GM18526 (cell line): ENCODE measurements around the gene MYADML2.

Experiments used
- POLR2A ChIP-seq: IDR thresholded peaks from 3 replicates; pipeline ENCODE4 v1.6.1; 2011; ENCODE audit not compliant: insufficient read length; ENCODE audit errors: extremely low read depth

MYADML2 gene

DNA sequence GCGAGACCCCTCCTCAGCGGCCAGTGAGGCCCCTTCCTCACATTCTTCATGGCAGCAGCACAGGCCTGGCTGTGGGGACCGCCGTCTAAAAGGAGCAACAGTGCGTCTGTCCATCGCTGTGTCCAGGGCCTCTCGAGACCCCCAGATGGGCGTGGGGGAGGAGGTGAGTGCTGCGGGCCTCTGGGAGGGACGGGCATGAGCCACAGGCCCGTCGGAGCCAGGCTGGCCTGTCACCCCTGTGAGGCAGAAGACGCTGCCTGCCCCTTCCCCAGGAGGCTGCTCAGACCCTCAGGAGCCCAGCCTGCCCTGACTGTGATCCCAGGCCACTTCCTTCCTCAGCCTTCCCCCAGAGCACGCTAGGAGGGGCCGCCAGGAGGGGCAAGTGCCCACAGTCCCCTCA lies 7.8 kb downstream of the MYADML2 start:
- TF ChIP-seq POLR2A: no peak

DNA sequence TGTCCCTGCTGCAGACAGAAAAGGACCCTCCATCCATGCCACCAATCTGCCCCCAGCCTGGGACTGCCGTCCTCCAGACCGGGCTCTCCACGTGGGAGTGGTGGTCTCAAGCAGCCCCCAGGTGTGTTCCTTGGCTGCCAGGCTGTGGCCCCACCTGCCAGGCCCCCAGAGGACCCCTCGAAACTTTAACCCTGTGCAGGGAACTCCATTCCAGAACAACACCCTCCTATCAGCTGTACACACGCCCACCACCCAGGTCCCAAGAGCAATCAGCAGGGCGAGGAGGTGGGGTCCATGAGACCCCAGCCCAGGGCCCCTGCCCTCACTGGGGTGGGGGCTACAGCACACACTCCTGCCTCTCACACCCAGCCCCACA lies 11.3 kb downstream of the MYADML2 start:
- no peak for TF ChIP-seq POLR2A

DNA sequence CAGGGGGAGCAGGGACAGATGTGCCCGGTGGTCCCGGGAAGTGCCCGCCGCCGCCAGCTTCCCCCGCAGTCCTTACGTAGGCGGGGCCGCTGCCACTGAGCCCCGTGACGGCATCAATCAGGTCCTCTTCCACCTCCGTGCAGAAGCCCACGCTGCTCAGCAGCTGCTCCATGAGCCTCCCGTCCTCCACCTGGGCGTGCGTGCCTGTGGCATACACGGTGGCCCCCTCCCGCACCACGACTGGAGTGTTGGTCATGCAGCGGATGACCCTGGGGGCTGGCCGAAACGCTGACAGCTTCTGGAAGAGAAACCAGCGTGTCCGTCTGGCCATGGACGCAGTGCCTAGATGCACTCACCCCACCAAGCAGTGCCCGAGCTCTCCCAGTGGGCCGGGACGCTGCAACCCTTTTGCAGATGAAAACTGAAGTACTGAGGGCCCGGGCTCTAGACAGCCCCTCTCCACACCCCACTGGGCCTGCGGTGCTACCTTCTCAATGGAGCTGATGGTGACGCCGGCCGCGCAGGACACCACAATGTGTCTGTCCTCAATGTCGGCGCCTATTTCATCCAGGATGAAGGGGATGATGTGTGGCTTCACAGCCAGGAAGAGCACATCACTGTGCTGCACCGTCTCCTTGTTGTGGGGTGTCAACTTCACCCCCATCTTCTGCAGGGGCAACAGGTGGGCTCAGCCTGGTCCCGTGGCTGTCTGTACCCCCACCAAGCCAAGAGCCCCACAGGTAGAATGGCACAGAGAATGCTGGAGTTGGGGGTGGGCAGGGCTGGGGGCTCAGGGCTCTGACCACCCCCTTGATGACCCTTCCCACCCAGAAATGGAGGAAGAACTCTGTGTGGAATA lies 12.0 kb downstream of the MYADML2 start:
- no peak for TF ChIP-seq POLR2A

DNA sequence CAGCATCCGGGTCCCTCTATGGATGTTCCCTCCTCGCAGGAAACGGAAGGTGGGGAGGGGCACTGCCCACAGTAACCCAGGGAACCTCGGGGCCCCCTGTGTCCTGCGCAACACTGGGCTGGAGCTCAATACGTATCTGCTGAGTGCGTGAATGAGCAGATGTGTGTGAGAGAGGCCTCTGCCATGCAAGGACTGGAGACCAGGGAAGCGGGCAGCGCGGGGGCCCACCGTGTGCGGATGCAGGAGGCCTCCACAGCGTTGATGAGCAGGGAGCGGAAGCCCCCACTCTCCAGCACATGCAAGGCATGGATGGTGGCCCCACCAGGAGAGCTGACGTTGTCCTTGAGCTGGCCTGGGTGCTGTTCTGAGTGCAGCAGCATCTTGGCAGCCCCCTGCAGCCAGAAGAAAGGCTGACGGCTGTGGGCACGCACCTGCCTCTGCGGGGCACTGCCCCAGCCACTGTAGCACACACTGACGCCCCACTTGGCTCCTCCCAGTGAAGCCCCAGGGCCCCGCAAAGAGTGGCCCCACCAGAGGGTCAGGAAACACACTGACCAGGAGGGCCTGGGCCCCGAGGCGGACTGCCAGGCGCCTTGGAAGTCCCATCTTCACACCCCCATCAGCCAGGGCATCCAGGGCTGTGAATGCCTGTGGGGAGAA lies 12.8 kb downstream of the MYADML2 start:
- TF ChIP-seq POLR2A: no peak

DNA sequence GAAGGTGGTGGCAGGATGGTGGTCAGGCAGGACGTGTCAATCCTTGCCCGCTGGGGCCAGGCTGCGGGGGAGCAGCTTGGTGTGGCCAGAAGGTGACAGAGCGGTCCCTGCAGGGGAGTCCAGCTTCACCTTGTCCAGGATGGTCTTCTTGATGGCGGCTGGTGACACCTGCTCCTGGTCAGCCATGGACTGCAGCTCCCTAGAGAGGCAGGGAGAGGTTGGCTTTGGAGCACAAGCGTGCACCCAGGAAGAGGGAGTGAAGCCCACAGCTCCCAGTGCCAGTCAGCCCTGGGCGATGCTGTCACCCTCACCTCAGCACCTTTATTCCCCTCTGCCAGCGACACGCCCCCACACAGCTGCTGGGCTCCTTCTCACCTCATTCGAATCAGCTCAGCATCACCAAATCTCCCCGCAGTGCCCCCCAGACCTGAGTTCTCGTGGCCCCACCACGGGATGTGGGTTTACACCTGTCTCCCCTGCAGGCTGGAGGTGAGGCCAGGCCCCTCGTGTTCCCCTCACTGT lies 13.8 kb downstream of the MYADML2 start:
- no peak for TF ChIP-seq POLR2A

DNA sequence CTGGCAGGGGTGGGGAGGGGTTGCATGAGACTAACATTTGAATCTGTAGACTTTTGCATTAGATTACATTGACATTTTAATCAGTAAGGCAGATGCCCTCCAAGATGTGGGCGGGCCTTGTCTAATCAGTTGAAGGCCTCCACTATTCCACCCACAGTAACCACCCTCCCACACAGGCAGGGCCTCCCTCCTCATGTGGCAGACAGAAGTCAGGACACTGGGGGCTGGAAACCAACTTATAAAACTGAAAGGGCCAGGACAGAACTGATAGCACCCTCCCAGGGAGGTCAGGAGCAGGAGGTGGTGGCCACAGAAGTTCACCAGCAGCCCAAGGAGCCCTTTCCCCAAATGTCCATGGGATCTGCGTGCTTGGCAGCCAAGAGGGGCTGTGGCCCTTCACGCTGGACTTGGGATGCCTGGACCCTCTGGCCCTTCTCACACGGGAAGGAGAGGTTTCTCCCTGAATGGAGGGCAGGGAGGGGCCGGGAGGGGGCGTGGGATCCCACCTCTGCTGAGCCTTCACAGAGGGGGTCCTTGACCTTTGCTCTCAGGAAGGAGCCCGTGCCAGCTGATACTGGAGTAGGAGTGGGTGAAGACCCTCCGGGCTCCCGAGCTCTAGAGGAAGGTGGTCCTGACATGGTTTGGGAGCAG lies 14.6 kb downstream of the MYADML2 start:
- no peak for TF ChIP-seq POLR2A

DNA sequence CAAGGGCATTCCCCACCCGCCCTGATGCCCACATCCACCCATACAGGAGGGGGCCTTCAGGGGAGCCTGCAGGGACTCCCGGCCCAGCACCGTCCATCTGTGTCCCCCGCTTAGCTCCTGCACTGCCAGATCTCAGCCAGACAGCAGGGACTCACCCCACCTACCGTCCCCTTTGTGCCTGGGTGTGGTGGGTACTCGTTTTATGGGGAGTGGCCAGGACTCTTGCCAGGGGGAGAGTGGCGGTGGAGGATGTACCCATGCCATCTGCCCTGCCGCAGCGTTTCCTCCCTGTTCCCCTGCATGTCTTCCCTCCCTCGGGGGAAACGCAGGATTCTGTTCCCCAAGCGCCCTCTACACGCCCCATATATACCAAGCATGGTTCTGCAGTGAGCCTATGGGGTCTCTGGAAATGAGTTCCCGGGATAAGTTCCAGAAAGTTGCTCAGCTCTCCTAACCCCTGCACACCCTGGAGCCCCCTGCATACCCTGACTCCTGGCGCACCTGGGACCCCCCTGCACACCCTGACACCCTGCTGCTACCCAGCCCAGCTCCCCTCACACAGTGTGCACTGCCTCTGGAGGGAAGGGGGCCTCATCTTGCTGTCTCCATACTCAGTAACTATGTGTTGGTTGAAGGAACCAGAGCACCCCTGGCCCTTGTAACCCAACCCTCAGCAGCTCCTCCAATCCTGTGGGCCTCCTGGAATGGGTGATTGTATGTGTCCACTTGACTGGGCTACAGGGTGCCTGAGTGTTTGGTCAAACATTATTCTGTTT lies 15.3 kb downstream of the MYADML2 start:
- no peak for TF ChIP-seq POLR2A

DNA sequence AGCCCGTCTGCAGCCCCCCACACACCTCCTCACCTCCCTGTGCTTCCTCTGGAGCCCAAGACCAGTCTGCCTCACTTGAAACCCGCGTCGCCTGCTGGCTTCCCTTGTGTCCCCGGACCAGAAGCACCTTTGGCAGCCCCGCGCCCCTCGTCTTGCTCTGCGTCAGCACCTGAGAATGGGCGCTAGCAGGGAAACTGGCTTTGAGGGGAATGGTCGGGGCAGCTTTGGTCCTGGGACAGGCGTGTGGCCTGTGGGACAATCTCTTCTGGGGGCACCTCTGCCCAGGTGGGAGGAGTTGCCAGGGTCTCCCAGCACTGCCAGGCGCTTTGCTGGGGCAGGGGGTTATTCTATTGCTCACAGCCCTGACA lies 15.9 kb downstream of the MYADML2 start:
- TF ChIP-seq POLR2A: no peak

DNA sequence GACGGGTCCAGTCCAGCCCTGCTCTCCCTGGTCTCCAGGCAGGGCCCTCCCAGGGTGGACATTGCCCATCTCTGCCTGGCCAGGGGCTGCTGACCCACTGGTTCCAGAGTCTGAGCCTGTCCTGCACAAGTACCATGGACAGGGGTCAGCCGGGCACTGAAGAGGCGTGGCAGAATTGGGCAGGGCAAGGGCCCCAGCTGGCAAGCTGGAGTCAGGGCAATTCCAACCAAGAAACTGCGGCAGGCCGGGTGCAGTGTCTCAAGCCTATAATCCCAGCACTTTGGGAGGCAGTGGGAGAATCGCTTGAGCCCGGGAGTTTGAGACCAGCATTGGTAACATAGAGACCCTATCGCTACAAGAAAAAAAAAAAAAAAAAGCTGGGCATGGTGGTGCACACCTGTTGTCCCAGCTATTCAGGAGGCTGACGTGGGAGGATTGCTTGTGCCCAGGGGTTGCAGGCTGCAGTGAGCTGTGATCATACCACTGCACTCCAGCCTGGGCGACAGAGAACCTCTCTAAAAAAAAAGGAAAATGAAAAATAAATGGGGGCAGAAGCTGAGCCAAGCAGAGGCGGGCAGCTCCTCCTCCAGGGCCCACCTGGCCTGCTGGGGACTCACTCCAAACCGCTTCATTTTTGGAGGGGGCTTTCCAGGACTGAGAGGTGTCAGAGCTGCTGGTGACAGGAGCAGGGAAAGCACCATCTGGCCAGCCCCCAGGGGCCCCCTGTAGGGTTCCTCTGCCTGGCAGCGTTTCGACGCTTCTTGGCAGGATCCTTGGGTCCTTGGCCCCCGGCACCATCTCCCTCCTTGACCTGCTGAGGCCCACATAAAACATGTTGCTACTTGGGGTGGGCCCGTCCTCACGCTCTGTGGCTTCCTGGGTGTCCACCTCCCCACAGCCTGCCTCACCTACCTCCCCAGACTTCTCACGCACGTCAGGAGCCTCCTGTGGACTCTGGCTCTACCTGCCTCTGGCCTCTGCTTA lies 16.6 kb downstream of the MYADML2 start:
- TF ChIP-seq POLR2A: no peak

DNA sequence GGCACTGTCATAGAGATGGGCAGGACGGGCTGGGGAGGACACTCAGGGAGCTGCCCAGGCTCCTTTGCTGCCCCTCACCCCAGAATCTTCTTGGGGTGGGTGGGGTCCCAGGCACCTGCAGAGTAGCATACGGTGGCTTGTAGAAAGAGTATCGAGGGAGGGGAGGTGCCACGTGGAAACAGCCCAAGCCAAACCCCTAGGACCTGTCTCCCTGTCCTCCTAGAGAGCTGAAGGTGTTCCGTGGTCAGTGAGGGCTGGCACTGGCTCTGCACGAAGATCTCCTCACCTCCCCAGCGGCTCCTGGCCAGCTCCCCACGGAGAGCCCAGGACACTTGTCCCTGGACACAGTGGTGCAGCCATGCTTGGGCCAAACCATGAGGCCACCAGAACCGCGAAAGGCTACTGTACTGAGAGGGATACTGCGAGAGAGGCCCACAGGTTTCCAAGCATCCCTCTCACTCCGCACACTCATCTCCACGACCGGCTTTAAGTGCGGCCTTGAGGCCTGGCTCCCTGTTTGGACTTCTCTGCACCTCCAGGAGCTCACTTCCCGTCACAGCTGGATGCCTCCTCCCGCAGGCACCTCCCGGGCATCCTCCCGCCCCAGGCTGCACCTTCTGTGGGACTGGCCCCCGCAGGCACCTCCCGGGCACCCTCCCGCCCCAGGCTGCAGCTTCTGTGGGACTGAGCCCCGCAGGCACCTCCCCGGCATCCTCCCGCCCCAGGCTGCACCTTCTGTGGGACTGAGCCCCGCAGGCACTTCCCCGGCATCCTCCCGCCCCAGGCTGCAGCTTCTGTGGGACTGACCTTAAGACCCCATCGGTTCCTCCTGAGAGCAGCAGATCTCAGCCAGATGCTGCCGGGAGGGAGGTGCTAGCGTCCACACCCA lies 17.5 kb downstream of the MYADML2 start:
- no peak for TF ChIP-seq POLR2A

DNA sequence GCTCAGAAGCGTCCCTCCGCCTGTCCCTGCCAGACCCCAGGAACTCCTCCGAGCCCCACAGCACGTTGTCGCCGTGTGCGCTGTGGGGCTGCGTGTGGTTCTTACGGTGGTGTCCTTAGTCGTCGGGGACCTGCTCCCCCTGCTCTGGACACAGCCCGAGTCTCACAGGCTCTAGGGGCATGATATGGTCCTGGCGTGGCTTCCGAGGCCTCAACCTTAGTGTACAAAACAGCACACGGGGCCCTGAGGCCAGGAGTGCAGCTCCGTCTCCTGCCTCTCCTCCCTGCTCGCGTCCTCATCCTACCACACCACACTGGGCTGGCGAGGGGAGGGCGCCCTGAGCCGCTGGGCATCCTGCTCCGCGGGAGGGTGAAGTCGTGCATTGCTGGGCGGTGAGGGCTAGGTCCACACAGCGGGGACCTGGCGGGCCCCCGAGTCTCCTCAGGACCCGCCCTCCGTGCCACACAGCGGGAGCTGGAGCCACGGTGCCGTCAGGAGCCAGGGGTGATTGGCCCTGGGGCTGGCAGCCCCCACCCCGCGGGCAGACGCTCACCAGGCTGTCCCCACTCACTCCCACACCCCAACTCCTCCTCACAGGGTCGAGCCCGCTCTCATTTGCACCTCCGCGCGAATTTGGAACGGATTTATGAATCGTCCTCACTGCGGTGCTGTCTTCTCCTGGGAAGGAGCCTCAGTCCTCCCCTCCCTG lies 18.3 kb downstream of the MYADML2 start:
- TF ChIP-seq POLR2A: no peak
